A549 (cell line): ENCODE data around the gene SLC22A13.

Source experiments
- BHLHE40 ChIP-seq: IDR thresholded peaks from 2 replicates; pipeline ENCODE4 v1.6.1; 2012; ENCODE audit warnings: low read depth, low read length, inconsistent platforms
- CEBPB ChIP-seq, 2 experiments: fragments of >200 bp in 1 of 2; sonication (Bioruptor Twin) in 1 of 2; formaldehyde crosslinking in 1 of 2; IDR thresholded peaks; 2 replicates each; pipeline ENCODE4 v1.6.1; 2012 to 2016
- CHD2 ChIP-seq: fragments of 150-350 bp; IDR thresholded peaks from 2 replicates; pipeline ENCODE4 v1.6.1; 2014; ENCODE audit warnings: low read length; ENCODE audit not compliant: partially characterized antibody
- EP300 ChIP-seq, 2 experiments: fragments of >200 bp; sonication (Bioruptor Twin); formaldehyde crosslinking; IDR thresholded peaks; 2 replicates in 1 of 2; 3 replicates in 1 of 2; pipeline ENCODE4 v1.6.1; 2016 to 2017
- HOXA7 ChIP-seq: fragments of 250-450 bp; sonication (Bioruptor Pico); IDR thresholded peaks from 2 replicates; pipeline ENCODE4 v1.5.0; 2020; ENCODE audit warnings: mild to moderate bottlenecking, moderate library complexity
- MAZ ChIP-seq: fragments of 150-350 bp; IDR thresholded peaks from 2 replicates; pipeline ENCODE4 v1.6.1; 2014; ENCODE audit warnings: antibody characterized with exemption, low read depth, low read length, borderline replicate concordance
- POLR2A ChIP-seq: IDR thresholded peaks from 2 replicates; pipeline ENCODE4 v1.6.1; 2012; ENCODE audit warnings: mild to moderate bottlenecking, low read length
- POLR2AphosphoS2 ChIP-seq: conservative IDR thresholded peaks from 2 replicates; pipeline ENCODE4 v1.6.1; 2012; ENCODE audit warnings: low read length, improper control_type of control experiment, inconsistent platforms
- REST ChIP-seq: fragments of 200-600 bp; sonication (generic); IDR thresholded peaks from 2 replicates; pipeline ENCODE4 v1.6.1; 2016; ENCODE audit warnings: antibody characterized with exemption, mild to moderate bottlenecking, moderate library complexity
- RNF2 ChIP-seq: fragments of 200-600 bp; sonication (generic); IDR thresholded peaks from 2 replicates; pipeline ENCODE4 v1.6.1; 2016; ENCODE audit warnings: low read depth, mild to moderate bottlenecking, antibody characterized with exemption, moderate library complexity, borderline replicate concordance
- SMC3 ChIP-seq: fragments of >200 bp; sonication (Bioruptor Twin); formaldehyde crosslinking; IDR thresholded peaks from 3 replicates; pipeline ENCODE4 v1.6.1; 2018; ENCODE audit warnings: inconsistent platforms
- TF ChIP-seq, protein P1 (sequence below): fragments of >200 bp; sonication (Bioruptor Twin); formaldehyde crosslinking; IDR thresholded peaks from 3 replicates; pipeline ENCODE4 v1.5.1; 2016

DNA sequence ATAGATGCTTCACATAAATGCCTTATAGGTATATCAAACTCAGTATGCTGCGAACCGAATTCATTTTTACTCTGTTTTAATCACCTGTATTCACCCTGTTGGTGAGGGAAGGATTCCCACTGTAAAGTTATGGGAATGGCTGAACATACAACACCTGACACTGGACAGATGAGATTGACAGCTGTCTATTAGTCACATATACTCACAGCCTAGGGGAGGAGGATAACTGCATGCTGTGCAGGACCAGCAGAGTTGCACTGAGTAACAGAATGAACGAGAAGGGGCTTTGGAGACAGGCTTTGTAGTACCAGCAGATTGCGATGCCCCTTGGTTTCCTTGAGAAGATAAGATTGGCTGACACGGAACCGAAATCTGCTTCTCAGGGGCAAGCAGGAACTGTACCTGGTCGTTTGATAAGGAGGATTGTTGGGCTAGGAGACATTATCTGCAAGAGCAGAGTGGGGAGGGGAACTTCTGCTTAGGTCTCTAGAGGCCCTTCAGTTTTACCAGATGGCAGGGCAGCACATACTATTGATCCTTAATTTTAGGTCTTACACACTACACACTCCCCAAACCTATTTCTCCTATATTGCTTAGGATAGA lies 43.5 kb upstream of the SLC22A13 start:
- TF ChIP-seq MAZ (no peak), BHLHE40 (no peak), POLR2A (no peak), RNF2 (no peak), CEBPB (IDR thresholded peaks at IDR 0.05) (no peak), SMC3 (no peak), REST (no peak), POLR2AphosphoS2 (no peak), CHD2 (no peak), HOXA7 (CRISPR knock-in tag) (no peak), EP300 (IDR thresholded peaks at IDR 0.05) (no peak)
- TF ChIP-seq, protein P1, sequence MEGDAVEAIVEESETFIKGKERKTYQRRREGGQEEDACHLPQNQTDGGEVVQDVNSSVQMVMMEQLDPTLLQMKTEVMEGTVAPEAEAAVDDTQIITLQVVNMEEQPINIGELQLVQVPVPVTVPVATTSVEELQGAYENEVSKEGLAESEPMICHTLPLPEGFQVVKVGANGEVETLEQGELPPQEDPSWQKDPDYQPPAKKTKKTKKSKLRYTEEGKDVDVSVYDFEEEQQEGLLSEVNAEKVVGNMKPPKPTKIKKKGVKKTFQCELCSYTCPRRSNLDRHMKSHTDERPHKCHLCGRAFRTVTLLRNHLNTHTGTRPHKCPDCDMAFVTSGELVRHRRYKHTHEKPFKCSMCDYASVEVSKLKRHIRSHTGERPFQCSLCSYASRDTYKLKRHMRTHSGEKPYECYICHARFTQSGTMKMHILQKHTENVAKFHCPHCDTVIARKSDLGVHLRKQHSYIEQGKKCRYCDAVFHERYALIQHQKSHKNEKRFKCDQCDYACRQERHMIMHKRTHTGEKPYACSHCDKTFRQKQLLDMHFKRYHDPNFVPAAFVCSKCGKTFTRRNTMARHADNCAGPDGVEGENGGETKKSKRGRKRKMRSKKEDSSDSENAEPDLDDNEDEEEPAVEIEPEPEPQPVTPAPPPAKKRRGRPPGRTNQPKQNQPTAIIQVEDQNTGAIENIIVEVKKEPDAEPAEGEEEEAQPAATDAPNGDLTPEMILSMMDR, result no peak
